ENCODE data around the gene ARMH4. TPM values are rescaled to one million over a fixed set of nuclear protein-coding genes. Genes with fewer than 3 reads are reported as not detected.

Gene ARMH4
- total and polyA plus RNA-seq, 12 donors, result 1.3 to 13.1 (median 8.5) TPM

DNA sequence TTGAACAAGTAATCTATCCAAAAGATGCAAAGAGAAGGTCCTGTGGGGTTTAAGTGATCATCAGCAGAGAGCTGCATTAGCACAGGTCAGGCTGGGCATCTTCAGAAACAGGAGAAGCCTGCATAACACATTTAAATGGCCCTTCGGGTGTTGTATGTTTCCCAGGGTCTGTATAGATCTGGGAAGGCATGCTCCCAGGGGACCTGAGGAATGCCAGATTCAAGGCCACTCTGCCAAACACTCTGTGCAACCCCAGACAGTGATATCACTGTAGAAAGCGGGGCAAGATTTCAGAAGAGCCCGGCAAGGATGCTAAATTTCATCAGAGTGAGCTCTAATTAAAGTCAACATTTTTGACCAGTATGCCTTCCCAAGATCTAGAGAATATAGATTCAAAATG lies 92.9 kb downstream of the ARMH4 start:
- 64% methylated on average over 3 of the region's 3 CpGs for WGBS, 2 donors
- Histone ChIP-seq H3K4me3 (no peak overlapping the region), H3K27ac (no peak overlapping the region), H3K9me3 (no peaks in the 10 kb centered on the region), H3K4me1 (no peaks in the 10 kb centered on the region), H3K27me3 (no peaks in the 10 kb centered on the region), H3K36me3 (no peaks in the 10 kb centered on the region)
- TF ChIP-seq, protein P1, sequence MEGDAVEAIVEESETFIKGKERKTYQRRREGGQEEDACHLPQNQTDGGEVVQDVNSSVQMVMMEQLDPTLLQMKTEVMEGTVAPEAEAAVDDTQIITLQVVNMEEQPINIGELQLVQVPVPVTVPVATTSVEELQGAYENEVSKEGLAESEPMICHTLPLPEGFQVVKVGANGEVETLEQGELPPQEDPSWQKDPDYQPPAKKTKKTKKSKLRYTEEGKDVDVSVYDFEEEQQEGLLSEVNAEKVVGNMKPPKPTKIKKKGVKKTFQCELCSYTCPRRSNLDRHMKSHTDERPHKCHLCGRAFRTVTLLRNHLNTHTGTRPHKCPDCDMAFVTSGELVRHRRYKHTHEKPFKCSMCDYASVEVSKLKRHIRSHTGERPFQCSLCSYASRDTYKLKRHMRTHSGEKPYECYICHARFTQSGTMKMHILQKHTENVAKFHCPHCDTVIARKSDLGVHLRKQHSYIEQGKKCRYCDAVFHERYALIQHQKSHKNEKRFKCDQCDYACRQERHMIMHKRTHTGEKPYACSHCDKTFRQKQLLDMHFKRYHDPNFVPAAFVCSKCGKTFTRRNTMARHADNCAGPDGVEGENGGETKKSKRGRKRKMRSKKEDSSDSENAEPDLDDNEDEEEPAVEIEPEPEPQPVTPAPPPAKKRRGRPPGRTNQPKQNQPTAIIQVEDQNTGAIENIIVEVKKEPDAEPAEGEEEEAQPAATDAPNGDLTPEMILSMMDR (IDR thresholded peaks at IDR 0.05), result no peak
- intact Hi-C loops (cut with DNase I), result no loop called here
- ATAC-seq (no peak), DNase-seq (no peak)

GRCh38 chr14:58055497-58056010 lies 96.5 kb downstream of the ARMH4 start:
- H3K4me3 ChIP-seq, result no peak overlapping the region
- no peaks in the 10 kb centered on the region for H3K4me1 ChIP-seq
- H3K27ac ChIP-seq, result no peak overlapping the region
- DNase-seq (no peak), ATAC-seq (no peak)
- H3K36me3 ChIP-seq, result no peaks in the 10 kb centered on the region
- intact Hi-C loops (cut with DNase I), result no loop called here
- no peaks in the 10 kb centered on the region for H3K9me3 ChIP-seq
- TF ChIP-seq, protein P1 (IDR thresholded peaks at IDR 0.05), result no peak
- no peaks in the 10 kb centered on the region for H3K27me3 ChIP-seq

- intact Hi-C loops (cut with DNase I), result no loop called here
- Histone ChIP-seq H3K4me3 (no peak overlapping the region), H3K36me3 (no peaks in the 10 kb centered on the region), H3K9me3 (no peaks in the 10 kb centered on the region), H3K4me1 (no peaks in the 10 kb centered on the region), H3K27ac (no peak overlapping the region), H3K27me3 (no peaks in the 10 kb centered on the region)
- TF ChIP-seq, protein P1 (IDR thresholded peaks at IDR 0.05), result no peak
- ATAC-seq, result no peak
- DNase-seq, result no peak
- 90 to 91% methylated on average over 3 of the region's 3 CpGs for WGBS, 2 donors
Measured at GRCh38 chr14:58054100-58054499, 97.9 kb downstream of the ARMH4 start.

DNA sequence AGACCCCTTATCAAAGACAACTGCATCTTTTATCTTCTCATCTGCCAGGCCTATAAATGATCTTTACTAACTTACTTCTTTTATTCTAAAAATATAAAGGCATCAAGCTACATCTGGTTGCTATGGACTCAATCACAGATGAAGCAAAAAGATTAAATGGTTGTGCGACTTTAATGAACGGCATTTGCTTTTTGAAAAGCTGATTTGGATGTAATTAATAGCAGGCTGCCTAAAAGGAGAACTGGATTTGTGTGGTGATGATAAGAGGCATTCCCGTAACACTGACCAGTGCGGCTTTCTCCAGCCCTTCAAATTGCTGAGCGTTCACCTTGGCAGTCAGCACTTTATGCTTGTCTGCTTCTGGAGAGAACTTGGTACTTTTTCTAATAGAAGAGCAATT lies 103.8 kb downstream of the ARMH4 start:
- peaks cover 0 to 6% (median 0%) of the 10 kb centered on the region in 11 donors for H3K9me3 ChIP-seq
- H3K4me1 ChIP-seq, result peaks cover 0 to 15% (median 6%) of the 10 kb centered on the region in 9 donors
- TF ChIP-seq, protein P1 (IDR thresholded peaks at IDR 0.05), result no peak
- intact Hi-C loops (cut with DNase I), result no loop called here
- no peak overlapping the region for H3K27ac ChIP-seq
- 29 to 34% methylated on average over 5 of the region's 5 CpGs for WGBS, 2 donors
- no peak overlapping the region for H3K4me3 ChIP-seq
- DNase-seq (no peak), ATAC-seq (peak in 4 of 8 donors; percentile 25 to 65 (median 54))
- no peaks in the 10 kb centered on the region for H3K36me3 ChIP-seq
- no peaks in the 10 kb centered on the region for H3K27me3 ChIP-seq
